ENCODE results near the gene PGAP1. TPM values are rescaled to one million over a fixed set of nuclear protein-coding genes. Genes with fewer than 3 reads are reported as not detected.

Gene PGAP1
- total and polyA plus RNA-seq, 2 donors (not counting 1 experiment from before 2014, with no cell fraction given), result 0.25 to 21.8 TPM

DNA sequence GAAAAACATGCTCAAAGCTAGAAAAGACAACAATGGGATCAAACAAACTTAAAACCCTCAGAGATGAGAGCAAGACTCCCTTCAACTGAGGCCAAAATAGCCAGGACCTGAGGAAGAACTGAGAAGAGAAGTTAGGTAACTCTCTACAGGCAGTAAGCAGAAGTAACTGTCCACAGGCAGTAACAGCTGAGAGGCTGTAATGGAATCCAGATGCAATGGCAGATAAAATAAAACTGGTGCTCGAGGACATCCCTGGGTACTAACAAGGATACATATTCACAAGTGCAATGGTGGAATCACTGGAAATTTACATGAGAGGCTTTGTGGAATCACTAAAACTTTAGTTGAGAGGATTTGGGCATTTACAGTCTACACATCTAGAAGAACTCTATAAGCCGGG is 86.9 kb downstream of the PGAP1 start:
- no peak overlapping the region for H3K9ac ChIP-seq (ENCODE audit: low read length)
- no peaks in the 10 kb centered on the region for H3K9me3 ChIP-seq (ENCODE audit: control extremely low read depth in 1 of 3, control insufficient read depth in 2 of 3, insufficient read depth in 1 of 3, low read length in 2 of 3)
- no peaks in the 10 kb centered on the region for H3K4me1 Mint-ChIP-seq
- intact Hi-C loops (cut with micrococcal nuclease), result no loop called here
- no CpG with 5 or more reads among the region's 2 CpGs for WGBS (ENCODE audit: insufficient coverage)
- H3K4me2 ChIP-seq (replicated peaks; ENCODE audit: low read depth, low read length, poor library complexity, severe bottlenecking), result no peak overlapping the region
- H3K4me1 ChIP-seq (ENCODE audit: control insufficient read depth in 2 of 2, insufficient read depth in 2 of 2, low read length in 2 of 2), result no peaks in the 10 kb centered on the region
- ChIA-PET CTCF (no interaction called here), POLR2A (no interaction called here)
- H3K27ac ChIP-seq (ENCODE audit: low read length in 2 of 2), result no peak overlapping the region
- H4K20me1 ChIP-seq (ENCODE audit: control insufficient read depth, insufficient read depth, low read length, poor library complexity, severe bottlenecking), result no peaks in the 10 kb centered on the region
- no peaks in the 10 kb centered on the region for H3K27me3 Mint-ChIP-seq
- ATAC-seq (ENCODE audit: low read depth) (no peak), DNase-seq (no peak)
- H3K27me3 ChIP-seq (replicated peaks in 1 of 4; ENCODE audit: control extremely low read depth in 1 of 4, control insufficient read depth in 3 of 4, insufficient read depth in 4 of 4, low read length in 3 of 4), result no peaks in the 10 kb centered on the region
- H3K27ac Mint-ChIP-seq, result no peak overlapping the region
- TF ChIP-seq EZH2 (IDR thresholded peaks at IDR 0.05; ENCODE audit: borderline replicate concordance, insufficient read depth, low read depth, low read length, poor library complexity, severe bottlenecking), result no peak
- TF ChIP-seq, protein P1, sequence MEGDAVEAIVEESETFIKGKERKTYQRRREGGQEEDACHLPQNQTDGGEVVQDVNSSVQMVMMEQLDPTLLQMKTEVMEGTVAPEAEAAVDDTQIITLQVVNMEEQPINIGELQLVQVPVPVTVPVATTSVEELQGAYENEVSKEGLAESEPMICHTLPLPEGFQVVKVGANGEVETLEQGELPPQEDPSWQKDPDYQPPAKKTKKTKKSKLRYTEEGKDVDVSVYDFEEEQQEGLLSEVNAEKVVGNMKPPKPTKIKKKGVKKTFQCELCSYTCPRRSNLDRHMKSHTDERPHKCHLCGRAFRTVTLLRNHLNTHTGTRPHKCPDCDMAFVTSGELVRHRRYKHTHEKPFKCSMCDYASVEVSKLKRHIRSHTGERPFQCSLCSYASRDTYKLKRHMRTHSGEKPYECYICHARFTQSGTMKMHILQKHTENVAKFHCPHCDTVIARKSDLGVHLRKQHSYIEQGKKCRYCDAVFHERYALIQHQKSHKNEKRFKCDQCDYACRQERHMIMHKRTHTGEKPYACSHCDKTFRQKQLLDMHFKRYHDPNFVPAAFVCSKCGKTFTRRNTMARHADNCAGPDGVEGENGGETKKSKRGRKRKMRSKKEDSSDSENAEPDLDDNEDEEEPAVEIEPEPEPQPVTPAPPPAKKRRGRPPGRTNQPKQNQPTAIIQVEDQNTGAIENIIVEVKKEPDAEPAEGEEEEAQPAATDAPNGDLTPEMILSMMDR (IDR thresholded peaks at IDR 0.05), result no peak
- no peak overlapping the region for H3K4me3 Mint-ChIP-seq
- no peak overlapping the region for H2AFZ ChIP-seq (ENCODE audit: insufficient read depth, low read depth, low read length, poor library complexity, severe bottlenecking)
- H3K9me3 Mint-ChIP-seq (ENCODE audit: insufficient read depth), result no peaks in the 10 kb centered on the region
- no peaks in the 10 kb centered on the region for H3K36me3 ChIP-seq (replicated peaks in 1 of 2; ENCODE audit: control extremely low read depth in 1 of 2, control insufficient read depth in 1 of 2, extremely low read depth in 1 of 2, insufficient read depth in 2 of 2, low read length in 1 of 2)
- H3K79me2 ChIP-seq (ENCODE audit: control insufficient read depth, insufficient read depth, low read length), result no peaks in the 10 kb centered on the region
- H3K4me3 ChIP-seq (ENCODE audit: control extremely low read depth in 1 of 5, extremely low read depth in 1 of 5, insufficient read depth in 1 of 5, low read depth in 2 of 5, low read length in 4 of 5), result no peak overlapping the region

DNA sequence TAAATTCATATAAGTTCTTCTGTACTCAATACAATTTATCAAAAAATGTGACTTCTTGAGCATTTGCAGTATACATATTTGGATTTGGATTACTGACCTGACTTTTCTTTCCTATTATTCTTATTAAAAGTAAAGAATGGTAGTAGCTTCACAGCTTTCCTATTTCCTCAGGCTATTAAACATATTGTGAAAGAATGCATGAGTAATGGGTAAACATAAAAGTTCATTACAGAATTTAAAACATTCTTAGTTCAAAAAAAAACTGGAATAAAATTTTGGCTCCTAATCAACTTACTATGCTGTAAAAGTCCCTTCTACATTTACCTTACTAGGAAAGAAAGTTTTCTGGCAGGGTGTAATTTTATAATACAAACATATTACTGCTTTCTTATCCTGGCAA is 90.1 kb downstream of the PGAP1 start:
- Histone ChIP-seq H3K27ac (ENCODE audit: low read length in 2 of 2) (no peak overlapping the region), H3K9ac (ENCODE audit: low read length) (no peak overlapping the region), H3K36me3 (replicated peaks in 1 of 2; ENCODE audit: control extremely low read depth in 1 of 2, control insufficient read depth in 1 of 2, extremely low read depth in 1 of 2, insufficient read depth in 2 of 2, low read length in 1 of 2) (no peaks in the 10 kb centered on the region), H3K4me3 (ENCODE audit: control extremely low read depth in 1 of 5, extremely low read depth in 1 of 5, insufficient read depth in 1 of 5, low read depth in 2 of 5, low read length in 4 of 5) (no peak overlapping the region), H2AFZ (ENCODE audit: insufficient read depth, low read depth, low read length, poor library complexity, severe bottlenecking) (no peak overlapping the region), H3K4me1 (ENCODE audit: control insufficient read depth in 2 of 2, insufficient read depth in 2 of 2, low read length in 2 of 2) (no peaks in the 10 kb centered on the region), H4K20me1 (ENCODE audit: control insufficient read depth, insufficient read depth, low read length, poor library complexity, severe bottlenecking) (no peaks in the 10 kb centered on the region), H3K9me3 (ENCODE audit: control extremely low read depth in 1 of 3, control insufficient read depth in 2 of 3, insufficient read depth in 1 of 3, low read length in 2 of 3) (no peaks in the 10 kb centered on the region), H3K4me2 (replicated peaks; ENCODE audit: low read depth, low read length, poor library complexity, severe bottlenecking) (no peak overlapping the region), H3K79me2 (ENCODE audit: control insufficient read depth, insufficient read depth, low read length) (no peaks in the 10 kb centered on the region), H3K27me3 (replicated peaks in 1 of 4; ENCODE audit: control extremely low read depth in 1 of 4, control insufficient read depth in 3 of 4, insufficient read depth in 4 of 4, low read length in 3 of 4) (no peaks in the 10 kb centered on the region)
- ChIA-PET POLR2A (no interaction called here), CTCF (no interaction called here)
- no peaks in the 10 kb centered on the region for H3K9me3 Mint-ChIP-seq (ENCODE audit: insufficient read depth)
- H3K4me1 Mint-ChIP-seq, result no peaks in the 10 kb centered on the region
- TF ChIP-seq EZH2 (IDR thresholded peaks at IDR 0.05; ENCODE audit: borderline replicate concordance, insufficient read depth, low read depth, low read length, poor library complexity, severe bottlenecking), result no peak
- TF ChIP-seq, protein P1 (IDR thresholded peaks at IDR 0.05), result no peak
- no peak for DNase-seq
- H3K4me3 Mint-ChIP-seq, result no peak overlapping the region
- no peaks in the 10 kb centered on the region for H3K27me3 Mint-ChIP-seq
- no peak for ATAC-seq (ENCODE audit: low read depth)
- intact Hi-C loops (cut with micrococcal nuclease), result no loop called here
- H3K27ac Mint-ChIP-seq, result no peak overlapping the region
